Measurements from ENCODE around the gene KDM5B. TPM values are rescaled to one million over a fixed set of nuclear protein-coding genes. Genes with fewer than 3 reads are reported as not detected.
"Not testable (repeated sequence)": the region's sequence is repeated elsewhere in the genome, so short reads cannot be mapped to it uniquely, and the experiment has no call there.

The KDM5B gene
- total RNA-seq, 1 experiment from 2014 or later = 44.6 TPM

GRCh38 chr1:202725526-202725925 is 82.7 kb downstream of the KDM5B start:
- ATAC-seq (no peak), DNase-seq (ENCODE audit: low read depth, low spot score) (no peak)
- CTCF ChIA-PET = no interaction called here
- RAD21 ChIA-PET (ENCODE audit: low non-redundant PET in 1 of 2, low total read pairs in 2 of 2, uncharacterized antibody in 2 of 2, unreplicated experiment in 2 of 2) = no interaction called here
- Histone ChIP-seq H3K4me1 (ENCODE audit: control insufficient read depth in 1 of 2, insufficient read depth in 2 of 2, low read length in 2 of 2) (no peaks in the 10 kb centered on the region), H3K79me2 (ENCODE audit: insufficient read depth, low read length) (no peaks in the 10 kb centered on the region), H3K4me2 (ENCODE audit: low read length) (no peak overlapping the region), H3K36me3 (ENCODE audit: control insufficient read depth in 1 of 2, insufficient read depth in 2 of 2, low read length in 2 of 2) (peaks cover 4 to 19% of the 10 kb centered on the region in 2 experiments; a peak in 2 of 4 replicates), H3K27me3 (ENCODE audit: insufficient read depth, low read length) (no peaks in the 10 kb centered on the region), H2AFZ (ENCODE audit: low read depth, low read length, poor library complexity, severe bottlenecking) (no peak overlapping the region), H3K27ac (ENCODE audit: low read depth, low read length) (no peak overlapping the region), H3K9me2 (ENCODE audit: insufficient read depth) (no peaks in the 10 kb centered on the region), H3K9ac (ENCODE audit: low read length) (no peak overlapping the region), H3K9me3 (ENCODE audit: control insufficient read depth in 1 of 2, insufficient read depth in 1 of 2, low read depth in 1 of 2, low read length in 2 of 2) (no peaks in the 10 kb centered on the region), H3K4me3 (replicated peaks in 1 of 2; ENCODE audit: low read depth in 1 of 2, low read length in 2 of 2) (no peak overlapping the region), H4K20me1 (ENCODE audit: insufficient read depth) (no peaks in the 10 kb centered on the region)
- TF ChIP-seq CEBPB (IDR thresholded peaks at IDR 0.05; ENCODE audit: low read depth) = no peak
- no peak for TF ChIP-seq ELF1 (IDR thresholded peaks at IDR 0.05; ENCODE audit: borderline replicate concordance, low read depth)
- intact Hi-C loops (cut with micrococcal nuclease) = no loop called here
- POLR2A ChIA-PET = no interaction called here
- BruUV-seq (replicated peaks) = no TSS peak

- no TSS peak for BruUV-seq (replicated peaks)
- H3K4me3 ChIP-seq (replicated peaks in 1 of 2; ENCODE audit: low read depth in 1 of 2, low read length in 2 of 2) = no peak overlapping the region
- H3K4me1 ChIP-seq (ENCODE audit: control insufficient read depth in 1 of 2, insufficient read depth in 2 of 2, low read length in 2 of 2) = no peaks in the 10 kb centered on the region
- CTCF ChIA-PET = no interaction called here
- POLR2A ChIA-PET = no interaction called here
- no peak for DNase-seq (ENCODE audit: low read depth, low spot score)
- RAD21 ChIA-PET (ENCODE audit: low non-redundant PET in 1 of 2, low total read pairs in 2 of 2, uncharacterized antibody in 2 of 2, unreplicated experiment in 2 of 2) = no interaction called here
- no peak overlapping the region for H3K9ac ChIP-seq (ENCODE audit: low read length)
- H2AFZ ChIP-seq (ENCODE audit: low read depth, low read length, poor library complexity, severe bottlenecking) = no peak overlapping the region
- no peak for ATAC-seq
- no peaks in the 10 kb centered on the region for H3K9me3 ChIP-seq (ENCODE audit: control insufficient read depth in 1 of 2, insufficient read depth in 1 of 2, low read depth in 1 of 2, low read length in 2 of 2)
- H3K4me2 ChIP-seq (ENCODE audit: low read length) = no peak overlapping the region
- intact Hi-C loops (cut with micrococcal nuclease) = no loop called here
- H3K79me2 ChIP-seq (ENCODE audit: insufficient read depth, low read length) = no peaks in the 10 kb centered on the region
- no peak overlapping the region for H3K27ac ChIP-seq (ENCODE audit: low read depth, low read length)
- no peaks in the 10 kb centered on the region for H4K20me1 ChIP-seq (ENCODE audit: insufficient read depth)
- H3K36me3 ChIP-seq (ENCODE audit: control insufficient read depth in 1 of 2, insufficient read depth in 2 of 2, low read length in 2 of 2) = peaks cover 0 to 9% of the 10 kb centered on the region in 2 experiments; a peak in 1 of 4 replicates
- H3K27me3 ChIP-seq (ENCODE audit: insufficient read depth, low read length) = no peaks in the 10 kb centered on the region
- H3K9me2 ChIP-seq (ENCODE audit: insufficient read depth) = no peaks in the 10 kb centered on the region
- TF ChIP-seq RAD21 (IDR thresholded peaks at IDR 0.05; ENCODE audit: low read depth) = no peak
- no peak for TF ChIP-seq JUND (IDR thresholded peaks at IDR 0.05)
- no peak for TF ChIP-seq CEBPB (IDR thresholded peaks at IDR 0.05; ENCODE audit: low read depth)
- TF ChIP-seq ZFX (IDR thresholded peaks at IDR 0.05) = no peak
- TF ChIP-seq SIN3A (IDR thresholded peaks at IDR 0.05; ENCODE audit: low read depth) = no peak
- TF ChIP-seq MAX (IDR thresholded peaks at IDR 0.05) = no peak
- TF ChIP-seq EZH2 (IDR thresholded peaks at IDR 0.05) = no peak
- TF ChIP-seq TCF7L2 (IDR thresholded peaks at IDR 0.05; ENCODE audit: borderline replicate concordance, extremely low read depth, insufficient read depth, insufficient read length) = no peak
Measured at GRCh38 chr1:202723708-202724107, 84.5 kb downstream of the KDM5B start.

GRCh38 chr1:202723046-202723445 is 85.2 kb downstream of the KDM5B start:
- H3K4me1 ChIP-seq (ENCODE audit: control insufficient read depth in 1 of 2, insufficient read depth in 2 of 2, low read length in 2 of 2); H3K27me3 ChIP-seq (ENCODE audit: insufficient read depth, low read length); intact Hi-C loops (cut with micrococcal nuclease); H3K4me2 ChIP-seq (ENCODE audit: low read length); H3K4me3 ChIP-seq (replicated peaks in 1 of 2; ENCODE audit: low read depth in 1 of 2, low read length in 2 of 2); H4K20me1 ChIP-seq (ENCODE audit: insufficient read depth); RAD21 ChIA-PET (ENCODE audit: low non-redundant PET in 1 of 2, low total read pairs in 2 of 2, uncharacterized antibody in 2 of 2, unreplicated experiment in 2 of 2); H3K9me2 ChIP-seq (ENCODE audit: insufficient read depth); POLR2A ChIA-PET; H2AFZ ChIP-seq (ENCODE audit: low read depth, low read length, poor library complexity, severe bottlenecking); BruUV-seq (replicated peaks); CTCF ChIA-PET; H3K27ac ChIP-seq (ENCODE audit: low read depth, low read length); H3K36me3 ChIP-seq (ENCODE audit: control insufficient read depth in 1 of 2, insufficient read depth in 2 of 2, low read length in 2 of 2); H3K79me2 ChIP-seq (ENCODE audit: insufficient read depth, low read length); H3K9ac ChIP-seq (ENCODE audit: low read length); ATAC-seq; DNase-seq (ENCODE audit: low read depth, low spot score); H3K9me3 ChIP-seq (ENCODE audit: control insufficient read depth in 1 of 2, insufficient read depth in 1 of 2, low read depth in 1 of 2, low read length in 2 of 2): not testable (repeated sequence)

Measured in HCT116 (cell line).